ACHN (cell line): ENCODE data around the gene ABCB10.
"Not testable (repeated sequence)": the region's sequence is repeated elsewhere in the genome, so short reads cannot be mapped to it uniquely, and the experiment has no call there.

Experiments used
- DNase-seq: peaks from one replicate; pipeline ENCODE4 v3.0.0-alpha.2; 2015
- in situ Hi-C: cut with HindIII; loops from 2 replicates; pipeline ENCODE4 v1.10.0; 2017; ENCODE audit warnings: low sequenced_read_pairs, low pct_ligation_motif_present, low pct_unique_long_range_greater_than_20kb

Gene ABCB10

DNA sequence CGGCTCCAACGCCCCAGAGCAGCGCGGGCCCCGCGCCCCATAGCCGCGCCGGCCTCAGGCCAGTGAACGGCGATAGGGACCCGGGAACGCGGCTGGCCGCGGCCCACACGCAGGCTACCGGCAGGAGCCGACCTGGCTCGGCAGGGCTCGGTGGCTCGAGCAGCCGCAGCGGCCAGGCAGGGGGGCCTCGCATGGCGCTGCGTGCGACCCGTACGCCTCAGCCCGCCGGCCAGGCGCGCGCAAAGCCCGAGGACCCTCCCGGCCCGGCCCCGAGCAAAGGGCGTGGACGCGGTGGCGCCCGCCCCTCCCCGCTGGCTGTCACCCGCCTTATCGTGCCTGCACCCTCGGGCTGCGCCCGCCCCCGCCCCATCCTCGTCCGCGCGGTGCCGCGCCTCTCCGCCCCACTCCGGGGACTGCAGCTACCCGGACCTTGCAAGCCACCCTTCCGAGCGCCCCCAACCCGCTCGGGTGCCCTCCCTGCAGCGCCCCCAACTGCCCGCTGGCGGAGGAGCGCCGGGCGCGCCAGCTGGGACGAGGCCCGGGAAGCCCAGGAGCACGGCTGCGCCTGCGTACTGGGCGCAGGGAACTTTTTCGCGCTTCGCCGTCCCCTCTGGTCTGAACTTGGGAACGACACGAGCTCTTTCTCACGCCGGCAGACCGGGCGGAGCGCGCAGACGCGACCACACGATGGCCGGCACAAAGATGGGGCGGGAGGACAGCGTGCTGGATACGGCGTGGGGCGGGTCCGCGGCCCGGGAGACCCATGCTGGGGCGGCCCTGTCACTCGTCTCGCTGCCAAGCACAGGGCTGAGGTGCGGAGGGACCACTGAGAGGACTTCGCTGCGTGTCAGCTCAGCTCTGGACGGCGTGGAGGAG lies at the start of gene ABCB10:
ABCB10 (minus strand) TSS at position 248 of the 876 bp plus-strand sequence; CDS start at position 193, 55 bp downstream.
- in situ Hi-C loops, result no loop called here
- peak; percentile 99 for DNase-seq

GRCh38 chr1:229607370-229607769 lies 48.9 kb upstream of the ABCB10 start:
- in situ Hi-C loops, result no loop called here
- no peak for DNase-seq

DNA sequence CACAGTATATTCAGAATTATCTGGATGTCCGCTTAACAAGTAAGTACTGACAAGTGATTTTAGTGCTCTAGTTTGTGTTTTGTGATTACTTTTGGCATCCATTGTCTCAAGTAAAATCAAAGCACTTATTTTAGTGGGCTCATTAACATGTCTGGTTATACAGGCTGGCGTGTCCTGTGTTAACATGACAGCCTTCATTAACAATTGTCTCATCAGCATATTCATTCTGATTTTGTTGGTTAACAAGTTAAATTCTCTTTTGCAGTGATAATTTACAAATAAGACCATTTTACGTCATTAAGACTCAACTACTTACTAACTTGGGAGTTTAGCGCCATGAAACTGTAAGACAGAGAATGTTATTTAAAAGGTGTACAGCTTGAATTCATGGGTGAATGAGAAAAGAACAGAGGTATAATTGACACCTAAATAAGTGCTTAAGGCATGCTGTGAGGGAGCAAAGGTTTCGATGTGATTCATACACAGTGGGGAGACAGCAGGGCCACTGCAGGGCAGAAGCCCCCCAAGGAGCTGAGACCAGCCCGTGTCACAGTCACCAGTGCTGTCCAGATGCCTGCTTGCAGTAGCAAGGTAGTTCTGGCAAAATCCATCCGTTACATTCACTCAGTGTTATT lies 45.0 kb upstream of the ABCB10 start:
- in situ Hi-C loops, result no loop called here
- no peak for DNase-seq

- DNase-seq, result no peak
- in situ Hi-C loops, result no loop called here
Observed at GRCh38 chr1:229600229-229600628, 41.7 kb upstream of the ABCB10 start.

GRCh38 chr1:229599218-229599954 lies 40.9 kb upstream of the ABCB10 start:
- in situ Hi-C loops, result no loop called here
- DNase-seq, result no peak

GRCh38 chr1:229597877-229598276 lies 39.4 kb upstream of the ABCB10 start:
- in situ Hi-C loops, result no loop called here
- DNase-seq, result no peak

- in situ Hi-C loops, result no loop called here
- DNase-seq, result no peak
Observed at GRCh38 chr1:229596925-229597699, 38.6 kb upstream of the ABCB10 start.

DNA sequence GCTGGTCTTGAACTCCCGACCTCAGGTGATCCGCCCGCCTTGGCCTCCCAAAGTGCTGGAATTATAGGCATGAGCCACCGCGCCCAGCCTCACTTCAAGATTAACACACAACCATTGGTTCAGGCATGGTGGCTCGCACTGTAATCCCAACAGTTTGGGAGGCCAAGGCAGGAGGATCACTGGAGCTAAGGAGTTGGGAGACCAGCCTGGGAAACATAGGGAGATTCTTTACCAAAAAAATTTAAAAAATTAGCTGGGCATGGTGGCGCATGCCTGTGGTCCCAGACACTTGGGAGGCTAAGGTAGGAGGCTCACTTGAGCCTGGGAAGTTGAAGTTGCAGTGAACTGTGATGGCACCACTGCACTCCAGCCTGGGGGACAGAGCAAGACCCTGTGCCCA lies 37.4 kb upstream of the ABCB10 start:
- DNase-seq, in situ Hi-C loops: not testable (repeated sequence)

DNA sequence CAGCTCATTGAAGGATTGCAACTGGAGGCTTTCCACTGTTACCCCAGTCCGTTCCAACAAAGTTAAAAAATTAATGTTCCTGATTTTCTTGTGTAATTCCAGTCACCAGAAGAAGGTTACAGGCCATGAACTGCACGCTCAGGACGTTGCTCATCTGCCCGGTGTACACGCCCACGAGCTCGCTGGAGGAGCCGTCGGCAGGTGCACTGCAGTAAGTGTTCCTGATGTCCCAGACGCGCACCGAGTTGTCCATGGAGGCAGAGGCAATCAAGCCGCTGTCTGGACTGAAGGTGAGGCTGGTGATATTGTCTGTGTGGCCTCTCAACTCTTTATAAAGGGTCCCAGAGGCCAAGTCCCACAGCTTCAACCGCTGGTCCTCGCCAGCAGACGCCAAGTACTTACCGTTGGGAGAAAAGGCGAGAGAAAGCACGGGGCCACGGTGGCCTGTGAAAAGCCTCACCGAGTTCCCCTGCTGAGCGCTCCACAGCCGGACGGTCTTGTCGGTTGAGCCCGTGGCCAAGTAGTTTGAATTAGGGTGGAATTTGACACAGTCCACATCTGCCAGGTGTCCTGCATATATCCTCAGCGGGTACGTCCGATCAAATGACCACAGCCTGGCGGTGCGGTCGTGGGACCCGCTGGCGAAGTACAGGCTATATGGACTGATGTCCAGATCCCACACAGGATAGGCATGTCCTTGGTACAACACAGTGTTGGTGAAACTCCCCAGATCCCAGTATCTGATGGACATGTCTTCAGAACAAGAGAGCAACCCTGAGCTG lies 35.9 kb upstream of the ABCB10 start:
- in situ Hi-C loops, result no loop called here
- no peak for DNase-seq

DNA sequence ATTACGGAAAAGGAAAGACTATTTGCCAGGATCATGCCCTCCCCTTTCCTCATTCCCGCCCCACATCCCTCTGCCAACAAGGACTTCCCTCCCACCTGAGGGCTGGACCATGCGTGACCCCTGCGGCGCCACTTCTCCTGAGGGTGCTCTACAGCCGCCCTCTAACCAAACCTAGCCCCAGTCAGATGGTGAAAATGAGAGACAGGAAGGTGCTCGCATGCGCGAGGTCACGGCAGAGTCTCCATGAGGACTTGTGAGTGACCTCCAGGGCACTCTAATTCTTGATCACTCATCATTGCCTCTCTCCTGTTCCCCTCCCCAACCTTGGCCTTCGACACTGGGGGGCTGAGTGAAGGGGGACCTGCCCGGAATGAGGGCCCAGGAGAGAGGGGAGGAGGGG lies 35.3 kb upstream of the ABCB10 start:
- no peak for DNase-seq
- in situ Hi-C loops, result no loop called here

- DNase-seq, result no peak
- in situ Hi-C loops, result no loop called here
Observed at GRCh38 chr1:229590119-229590518, 31.6 kb upstream of the ABCB10 start.

GRCh38 chr1:229585338-229585737 lies 26.8 kb upstream of the ABCB10 start:
- no peak for DNase-seq

GRCh38 chr1:229582715-229583114 lies 24.2 kb upstream of the ABCB10 start:
- no peak for DNase-seq
- in situ Hi-C loops, result no loop called here

More at GRCh38 chr1:229585338-229585737, 26.8 kb upstream of the ABCB10 start:
- in situ Hi-C loops, result no loop called here

GRCh38 chr1:229582011-229582694 lies 23.6 kb upstream of the ABCB10 start:
- DNase-seq, result no peak
- in situ Hi-C loops, result no loop called here

DNA sequence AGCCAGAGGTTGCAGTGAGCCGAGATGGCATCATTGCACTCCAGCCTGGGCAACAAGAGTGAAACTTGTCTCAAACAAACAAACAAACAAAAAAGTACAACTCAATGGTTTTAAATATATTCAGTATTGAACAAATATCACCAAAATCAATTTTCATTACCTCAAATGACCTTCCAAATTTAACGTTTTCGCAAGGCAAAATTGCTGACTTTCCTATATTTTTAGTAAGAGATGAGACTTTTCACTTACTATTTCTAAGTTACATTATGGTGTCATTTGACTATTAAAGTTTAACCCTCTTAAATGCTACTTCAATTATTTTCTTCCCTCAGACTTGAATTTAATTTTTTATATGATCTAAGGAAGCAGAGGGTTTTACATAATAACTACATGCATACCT lies 23.0 kb upstream of the ABCB10 start:
- in situ Hi-C loops, result no loop called here
- no peak for DNase-seq

- no peak for DNase-seq
- in situ Hi-C loops, result no loop called here
Observed at GRCh38 chr1:229579059-229579673, 20.7 kb upstream of the ABCB10 start.
